Coronary artery (tissue), 2 donors: ENCODE data around the gene CGNL1.

Experiments
- DNase-seq: peaks from one replicate; pipeline ENCODE4 v3.0.0-alpha.2; 2017; ENCODE audit warnings: low spot score
- H3K27ac ChIP-seq, 2 donors: fragments of 200-600 bp; sonication (generic); one replicate each; pipeline ENCODE4 v1.5.1; 2016 to 2019
- H3K4me3 ChIP-seq: fragments of 200-600 bp; sonication (generic); 2 replicates; pipeline ENCODE4 v1.5.1; 2016; ENCODE audit warnings: mild to moderate bottlenecking, moderate library complexity
- CTCF ChIP-seq: fragments of 200-600 bp; sonication (generic); IDR thresholded peaks from one replicate; pipeline ENCODE4 v1.5.1; 2019; ENCODE audit warnings: antibody characterized with exemption

CGNL1 gene

GRCh38 chr15:57567891-57568290, 191.6 kb downstream of the CGNL1 start:
- TF ChIP-seq CTCF, result no peak
- Histone ChIP-seq H3K27ac (no peak overlapping the region), H3K4me3 (no peak overlapping the region)
- DNase-seq, result no peak

- no peak for TF ChIP-seq CTCF
- no peak overlapping the region for H3K4me3 ChIP-seq
- no peak for DNase-seq
- no peak overlapping the region for H3K27ac ChIP-seq
Observed at GRCh38 chr15:57568299-57568698, 192.0 kb downstream of the CGNL1 start.

DNA sequence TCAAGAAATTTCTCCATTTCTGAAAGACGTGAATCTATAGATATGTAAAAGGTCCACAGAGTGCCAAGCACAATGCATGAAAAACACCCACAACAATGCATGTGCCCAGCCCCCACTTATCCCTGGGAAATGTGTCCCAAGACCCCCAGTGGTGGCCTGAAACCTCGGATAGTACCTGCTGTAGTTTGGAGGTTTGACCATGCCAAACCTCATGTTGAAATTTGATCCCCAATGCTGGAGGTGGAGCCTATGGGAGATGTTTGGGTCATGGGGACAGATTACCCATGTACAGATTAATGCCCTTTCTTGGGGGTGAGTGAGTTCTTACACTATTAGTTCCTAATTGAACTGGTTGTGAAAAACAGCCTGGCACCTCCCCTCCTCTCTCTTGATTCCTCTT, 194.0 kb downstream of the CGNL1 start:
- no peak overlapping the region for H3K27ac ChIP-seq
- no peak for DNase-seq
- no peak overlapping the region for H3K4me3 ChIP-seq
- TF ChIP-seq CTCF, result no peak

DNA sequence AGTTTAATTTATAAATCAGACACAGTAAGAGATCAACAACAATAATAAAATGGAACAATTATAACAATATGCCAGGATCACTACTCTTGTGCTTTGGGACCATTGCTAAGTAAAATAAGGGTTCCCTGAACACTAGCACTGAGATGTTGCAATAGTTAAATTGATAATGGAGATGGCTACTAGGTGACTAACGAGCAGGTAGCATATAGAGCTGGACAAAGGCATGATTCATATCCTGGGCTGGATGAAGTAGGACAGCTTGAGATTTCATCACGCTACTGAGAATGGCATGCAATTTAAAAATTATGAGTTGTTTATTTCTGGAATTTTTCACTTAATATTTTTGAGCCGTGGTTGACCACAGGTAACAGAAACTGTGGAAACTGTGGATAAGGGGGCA, 194.7 kb downstream of the CGNL1 start:
- Histone ChIP-seq H3K27ac (no peak overlapping the region), H3K4me3 (no peak overlapping the region)
- no peak for TF ChIP-seq CTCF
- no peak for DNase-seq

GRCh38 chr15:57571725-57572124, 195.4 kb downstream of the CGNL1 start:
- no peak overlapping the region for H3K4me3 ChIP-seq
- no peak overlapping the region for H3K27ac ChIP-seq
- no peak for TF ChIP-seq CTCF
- no peak for DNase-seq

DNA sequence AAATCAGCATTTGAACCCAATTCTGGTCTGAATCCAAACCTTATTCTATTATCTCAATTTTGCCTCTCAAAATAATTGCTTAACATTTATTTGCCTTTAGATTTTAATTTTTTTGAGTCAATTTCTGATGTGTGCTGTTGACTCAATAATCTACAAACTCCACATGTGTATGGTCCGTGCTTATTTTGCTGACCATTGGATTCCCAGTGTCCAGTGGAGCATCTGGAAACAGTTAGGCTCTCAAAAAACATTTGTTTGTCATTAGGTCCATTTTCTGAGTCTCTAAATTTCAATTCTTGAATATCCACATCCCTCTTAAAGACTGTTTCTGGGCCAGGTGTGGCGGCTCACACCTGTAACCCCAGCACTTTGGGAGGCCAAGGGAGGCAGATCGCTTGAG, 196.2 kb downstream of the CGNL1 start:
- Histone ChIP-seq H3K27ac (no peak overlapping the region), H3K4me3 (no peak overlapping the region)
- no peak for DNase-seq
- no peak for TF ChIP-seq CTCF

- TF ChIP-seq CTCF, result no peak
- H3K4me3 ChIP-seq, result no peak overlapping the region
- no peak for DNase-seq
- no peak overlapping the region for H3K27ac ChIP-seq
Observed at GRCh38 chr15:57573151-57573550, 196.8 kb downstream of the CGNL1 start.
